Measurements from ENCODE around the gene SFXN5. TPM values are rescaled to one million over a fixed set of nuclear protein-coding genes. Genes with fewer than 3 reads are reported as not detected.

The SFXN5 gene
- total RNA-seq, 1 donor from 2014 or later = 20.2 TPM

- no peak for DNase-seq (ENCODE audit: low spot score in 2 of 2, unreplicated experiment in 2 of 2)
These were observed 99.0 kb downstream of the SFXN5 start for GRCh38 chr2:72972352-72973136.

GRCh38 chr2:72971036-72971435 is 100.5 kb downstream of the SFXN5 start:
- no peaks in the 10 kb centered on the region for H3K36me3 Mint-ChIP-seq
- no peak for TF ChIP-seq CTCF (IDR thresholded peaks at IDR 0.05; ENCODE audit: unreplicated experiment)

More at GRCh38 chr2:72972352-72973136, 99.0 kb downstream of the SFXN5 start:
- no peak for TF ChIP-seq CTCF (IDR thresholded peaks at IDR 0.05; ENCODE audit: unreplicated experiment)
- Mint-ChIP-seq H3K36me3 (no peaks in the 10 kb centered on the region), H3K4me1 (no peaks in the 10 kb centered on the region), H3K4me3 (no peak overlapping the region), H3K27ac (no peak overlapping the region), H3K27me3 (ENCODE audit: low read depth) (no peaks in the 10 kb centered on the region), H3K9me3 (no peaks in the 10 kb centered on the region)

DNA sequence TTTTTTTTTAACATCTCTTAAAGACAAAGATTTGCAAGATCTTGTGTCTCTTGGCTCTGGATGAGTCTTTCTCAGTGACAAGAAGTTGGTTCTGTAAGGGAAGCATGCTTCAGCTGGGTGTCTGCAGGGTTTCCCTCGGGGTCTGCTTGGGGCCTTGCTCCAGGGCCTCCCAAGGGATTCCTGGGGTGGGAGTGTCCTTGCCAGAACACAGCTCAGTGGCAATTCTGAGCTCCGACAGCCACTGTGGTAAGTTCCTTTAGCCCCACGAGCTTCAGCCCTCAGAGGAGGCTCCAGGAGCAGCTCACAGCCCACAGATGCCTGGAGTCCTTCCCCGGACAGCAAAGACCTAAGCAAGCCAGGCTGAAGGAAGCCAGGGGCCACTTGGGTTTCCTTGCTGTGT is 101.8 kb downstream of the SFXN5 start:
- no peaks in the 10 kb centered on the region for H3K27me3 Mint-ChIP-seq (ENCODE audit: low read depth)
- no peak overlapping the region for H3K4me3 Mint-ChIP-seq
- no peaks in the 10 kb centered on the region for H3K9me3 Mint-ChIP-seq
- DNase-seq (ENCODE audit: low spot score in 2 of 2, unreplicated experiment in 2 of 2) = no peak
- H3K36me3 Mint-ChIP-seq = no peaks in the 10 kb centered on the region
- TF ChIP-seq CTCF (IDR thresholded peaks at IDR 0.05; ENCODE audit: unreplicated experiment) = no peak
- no peaks in the 10 kb centered on the region for H3K4me1 Mint-ChIP-seq
- H3K27ac Mint-ChIP-seq = no peak overlapping the region

More at GRCh38 chr2:72971036-72971435, 100.5 kb downstream of the SFXN5 start:
- no peaks in the 10 kb centered on the region for H3K4me1 Mint-ChIP-seq
- no peak for DNase-seq (ENCODE audit: low spot score in 2 of 2, unreplicated experiment in 2 of 2)
- H3K4me3 Mint-ChIP-seq = no peak overlapping the region
- H3K27ac Mint-ChIP-seq = no peak overlapping the region
- no peaks in the 10 kb centered on the region for H3K9me3 Mint-ChIP-seq
- no peaks in the 10 kb centered on the region for H3K27me3 Mint-ChIP-seq (ENCODE audit: low read depth)

DNA sequence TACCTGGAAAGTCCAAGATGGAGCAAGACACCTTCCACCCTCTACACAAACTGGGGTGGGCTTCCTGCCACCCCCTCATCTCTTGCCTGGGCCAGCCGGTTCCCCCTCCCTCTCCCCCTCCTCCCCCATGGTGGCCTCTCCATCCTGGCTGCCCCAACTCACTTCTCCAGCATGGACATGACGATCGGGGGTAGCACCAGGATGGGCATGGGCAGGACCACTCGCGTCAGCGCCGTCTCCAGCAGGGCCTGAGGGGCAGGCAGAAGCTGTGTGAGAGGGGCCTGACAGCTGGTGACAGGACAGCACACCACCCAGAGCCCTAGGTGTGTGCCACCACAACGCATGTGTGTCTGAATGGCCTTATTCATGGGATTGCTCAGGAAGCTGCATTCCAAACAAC is 103.2 kb downstream of the SFXN5 start:
- H3K27me3 Mint-ChIP-seq (ENCODE audit: low read depth) = no peaks in the 10 kb centered on the region
- H3K27ac Mint-ChIP-seq = no peak overlapping the region
- H3K36me3 Mint-ChIP-seq = no peaks in the 10 kb centered on the region

DNA sequence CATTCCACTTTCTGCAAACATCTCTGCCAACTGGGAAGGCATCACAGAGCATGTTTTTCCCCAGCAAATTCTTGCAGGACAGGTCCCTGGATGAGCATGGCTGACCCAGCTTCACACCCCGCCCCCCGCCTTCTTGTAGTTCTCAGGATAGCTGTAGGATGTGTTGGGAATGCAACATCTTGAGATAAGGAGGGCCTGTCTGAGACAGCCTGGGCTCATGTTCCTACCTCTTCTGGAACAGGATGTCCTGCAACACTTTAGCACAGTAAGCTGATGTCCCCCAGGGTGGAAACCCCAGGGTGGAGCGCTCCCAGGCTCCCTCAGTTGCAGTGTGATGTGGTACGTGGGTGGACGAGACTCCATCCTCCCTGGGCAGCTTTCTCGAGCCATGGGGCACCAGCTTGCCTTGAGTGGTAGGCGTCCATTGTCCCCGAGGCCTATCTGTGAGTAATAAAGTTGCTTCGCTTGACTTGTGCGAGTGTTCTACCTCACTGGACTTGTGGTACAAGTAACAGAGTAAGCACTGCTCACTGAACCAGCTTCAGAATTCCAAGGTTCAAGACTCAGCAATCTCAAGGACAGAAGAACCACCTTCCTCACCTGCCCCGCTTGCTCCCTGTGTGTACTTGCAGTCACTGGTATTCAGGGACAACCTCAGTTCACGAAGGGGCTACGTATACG is 105.6 kb downstream of the SFXN5 start:
- H3K4me3 Mint-ChIP-seq = no peak overlapping the region
- DNase-seq (ENCODE audit: low spot score in 2 of 2, unreplicated experiment in 2 of 2) = no peak
- H3K27me3 Mint-ChIP-seq (ENCODE audit: low read depth) = no peaks in the 10 kb centered on the region
- TF ChIP-seq CTCF (IDR thresholded peaks at IDR 0.05; ENCODE audit: unreplicated experiment) = no peak
- no peak overlapping the region for H3K27ac Mint-ChIP-seq
- no peaks in the 10 kb centered on the region for H3K9me3 Mint-ChIP-seq
- H3K4me1 Mint-ChIP-seq = peaks cover 8% of the 10 kb centered on the region
- H3K36me3 Mint-ChIP-seq = no peaks in the 10 kb centered on the region

More for the DNA sequence above, 103.2 kb downstream of the SFXN5 start:
- H3K9me3 Mint-ChIP-seq = no peaks in the 10 kb centered on the region
- no peak for TF ChIP-seq CTCF (IDR thresholded peaks at IDR 0.05; ENCODE audit: unreplicated experiment)
- no peak overlapping the region for H3K4me3 Mint-ChIP-seq
- peaks cover 3% of the 10 kb centered on the region for H3K4me1 Mint-ChIP-seq
- DNase-seq (ENCODE audit: low spot score in 2 of 2, unreplicated experiment in 2 of 2) = no peak
